ENCODE results near the gene PYGB.
"Not testable (repeated sequence)": the region's sequence is repeated elsewhere in the genome, so short reads cannot be mapped to it uniquely, and the experiment has no call there.

PYGB gene

DNA sequence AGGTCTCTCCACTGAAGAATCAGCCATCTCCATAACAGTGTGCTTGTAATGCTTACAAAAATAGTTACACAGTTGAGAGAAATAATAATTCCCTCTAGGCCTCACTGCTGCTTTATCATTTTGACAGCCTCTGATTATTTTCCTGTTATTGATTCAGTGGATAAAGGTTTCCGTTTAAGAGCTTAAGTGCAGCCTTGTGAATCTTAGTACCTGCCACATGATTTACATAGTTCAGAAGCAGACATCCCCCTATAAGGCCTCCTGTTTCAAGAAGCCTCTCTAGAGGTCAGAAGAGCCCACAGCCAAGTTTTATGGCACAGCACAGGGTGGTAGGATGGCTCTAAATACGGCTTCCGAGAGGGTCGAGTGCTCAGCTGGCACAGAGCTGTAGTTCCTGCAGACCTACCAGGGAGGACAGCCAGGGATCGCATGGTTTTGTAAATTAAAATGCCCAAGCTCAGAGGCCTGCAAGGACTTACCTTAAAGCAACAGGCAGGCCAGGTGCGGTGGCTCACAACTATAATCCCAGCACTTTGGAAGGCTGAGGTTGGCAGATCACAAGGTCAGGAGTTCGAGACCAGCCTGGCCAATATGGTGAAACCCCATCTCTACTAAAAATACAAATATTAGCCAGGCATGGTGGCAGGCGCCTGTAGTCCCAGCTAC is 17.6 kb upstream of the PYGB start:
- DNase-seq, result no peak

DNA sequence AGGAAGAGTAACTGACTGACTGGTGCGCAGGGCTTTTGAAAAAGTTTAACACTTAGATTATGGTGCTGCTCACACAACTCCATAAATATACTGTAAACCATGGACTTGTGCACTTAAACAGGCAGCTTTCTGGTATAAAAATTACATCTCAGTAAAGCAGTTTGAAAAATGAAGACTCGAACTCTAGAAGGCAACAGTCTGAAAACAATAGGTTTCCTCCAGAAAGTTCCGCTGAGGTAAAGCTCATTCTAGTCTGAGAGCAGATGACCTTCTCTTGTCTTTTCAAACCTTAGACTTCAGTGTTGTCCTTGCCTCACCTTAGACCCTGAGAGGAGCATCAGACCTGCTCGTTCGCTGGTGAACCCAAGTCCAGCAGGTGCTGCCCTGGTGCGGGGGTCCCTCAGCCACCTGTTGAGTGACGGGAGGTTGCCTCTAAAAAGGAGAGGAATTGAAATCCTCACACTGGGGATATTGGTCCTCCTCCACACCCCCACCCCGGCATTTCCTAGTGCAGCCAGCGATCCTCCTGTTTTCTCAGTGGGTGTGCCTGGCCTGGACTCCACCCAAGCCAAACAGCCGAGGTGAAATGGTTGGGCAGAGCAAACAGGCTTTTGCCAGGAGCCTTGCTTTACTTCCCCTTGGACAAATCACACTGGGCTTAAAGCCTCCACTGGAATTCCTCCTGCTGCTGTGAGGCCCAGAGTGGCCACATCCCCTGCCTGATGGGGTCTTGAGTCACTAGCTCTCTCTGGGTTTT is 14.7 kb upstream of the PYGB start:
- no peak for DNase-seq

DNA sequence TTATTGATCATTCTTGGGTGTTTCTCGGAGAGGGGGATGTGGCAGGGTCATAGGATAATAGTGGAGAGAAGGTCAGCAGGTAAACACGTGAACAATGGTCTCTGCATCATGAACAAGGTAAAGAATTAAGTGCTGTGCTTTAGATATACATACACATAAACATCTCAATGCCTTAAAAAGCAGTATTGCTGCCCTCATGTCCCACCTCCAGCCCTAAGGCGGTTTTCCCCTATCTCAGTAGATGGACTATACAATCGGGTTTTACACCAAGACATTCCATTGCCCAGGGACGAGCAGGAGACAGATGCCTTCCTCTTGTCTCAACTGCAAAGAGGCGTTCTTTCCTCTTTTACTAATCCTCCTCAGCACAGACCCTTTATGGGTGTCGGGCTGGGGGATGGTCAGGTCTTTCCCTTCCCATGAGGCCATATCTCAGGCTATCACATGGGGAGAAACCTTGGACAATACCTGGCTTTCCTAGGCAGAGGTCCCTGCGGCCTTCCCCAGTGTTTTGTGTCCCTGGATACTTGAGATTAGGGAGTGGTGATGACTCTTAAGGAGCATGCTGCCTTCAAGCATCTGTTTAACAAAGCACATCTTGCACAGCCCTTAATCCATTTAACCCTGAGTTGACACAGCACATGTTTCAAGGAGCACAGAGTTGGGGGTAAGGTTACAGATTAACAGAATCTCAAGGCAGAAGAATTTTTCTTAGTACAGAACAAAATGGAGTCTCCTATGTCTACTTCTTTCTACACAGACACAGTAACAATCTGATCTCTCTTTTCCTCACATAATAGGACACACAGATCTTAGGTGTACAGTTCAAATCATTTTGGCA is 13.7 kb upstream of the PYGB start:
- not testable (repeated sequence) for DNase-seq

DNA sequence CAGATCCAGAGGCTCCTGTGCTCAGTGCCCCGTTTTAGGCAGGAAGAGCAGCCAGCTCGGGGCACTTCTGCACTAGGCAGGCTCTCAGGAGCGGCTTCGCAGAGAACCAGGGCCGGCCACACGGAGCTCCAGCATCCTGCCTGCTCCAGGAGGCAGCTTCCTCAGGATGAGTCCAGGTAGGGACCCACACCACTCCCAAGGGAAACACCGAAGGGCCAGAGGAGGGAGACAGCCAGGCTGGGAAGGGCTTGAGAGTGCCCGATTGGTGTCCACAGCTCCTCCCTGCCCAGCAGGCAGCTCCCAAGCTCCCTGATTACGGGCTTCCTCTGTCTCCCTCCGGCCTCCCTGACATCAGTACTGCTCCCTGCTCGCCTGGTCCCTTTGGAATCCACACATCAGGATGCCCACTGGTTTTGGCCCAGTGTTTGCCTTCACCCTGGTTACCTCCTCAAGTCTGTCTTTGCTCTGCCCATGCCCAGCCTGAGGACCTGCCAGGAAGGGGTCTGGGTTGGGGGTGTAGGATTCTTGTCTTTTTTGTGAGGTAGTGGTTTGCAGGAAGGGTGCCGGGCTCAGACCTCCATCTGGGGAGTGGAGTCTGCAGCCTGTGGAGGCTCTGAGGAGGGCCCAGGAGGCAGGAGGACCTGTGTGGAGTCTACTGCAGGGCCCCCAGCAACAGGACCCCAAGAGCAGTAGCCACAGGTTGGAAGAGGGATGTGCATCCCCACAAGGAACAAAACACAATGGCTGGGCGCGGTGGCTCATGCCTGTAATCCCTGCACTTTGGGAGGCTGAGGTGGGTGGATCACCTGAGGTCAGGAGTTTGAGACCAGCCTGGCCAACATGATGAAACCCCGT is 11.2 kb upstream of the PYGB start:
- DNase-seq, result no peak

DNA sequence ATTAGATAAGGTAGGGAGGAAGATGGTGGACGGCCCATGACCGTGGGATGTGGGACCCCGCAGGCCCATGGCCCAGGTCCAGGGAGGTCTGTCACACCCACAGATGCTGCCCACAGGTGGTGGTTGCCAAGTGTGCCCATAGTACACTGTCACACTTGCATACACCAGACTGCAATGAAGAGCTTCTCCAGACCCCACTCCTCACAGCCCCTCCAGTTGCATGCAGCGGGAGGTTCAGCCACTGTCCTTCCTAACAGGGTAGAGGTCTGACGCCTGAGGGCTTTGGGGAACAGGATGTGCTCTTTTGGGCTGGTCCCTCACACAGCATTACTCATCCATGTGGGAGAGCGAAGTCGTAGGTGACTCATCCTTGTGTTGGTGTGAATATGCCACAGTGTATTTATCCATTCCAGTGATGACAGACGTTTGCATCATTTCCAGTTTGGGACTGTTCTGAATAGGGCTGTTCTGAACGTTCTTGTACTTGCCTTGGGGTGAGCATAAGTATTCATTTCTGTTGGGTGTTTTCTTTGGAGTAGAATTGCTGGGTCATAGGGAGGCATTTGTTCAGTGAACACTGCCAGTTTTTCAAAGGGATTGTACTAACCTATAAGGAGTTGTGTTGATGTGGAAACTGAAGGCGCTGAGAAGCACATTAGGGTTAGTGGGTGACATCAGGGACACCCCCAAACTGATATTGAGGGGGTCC is 10.1 kb upstream of the PYGB start:
- DNase-seq, result no peak

DNA sequence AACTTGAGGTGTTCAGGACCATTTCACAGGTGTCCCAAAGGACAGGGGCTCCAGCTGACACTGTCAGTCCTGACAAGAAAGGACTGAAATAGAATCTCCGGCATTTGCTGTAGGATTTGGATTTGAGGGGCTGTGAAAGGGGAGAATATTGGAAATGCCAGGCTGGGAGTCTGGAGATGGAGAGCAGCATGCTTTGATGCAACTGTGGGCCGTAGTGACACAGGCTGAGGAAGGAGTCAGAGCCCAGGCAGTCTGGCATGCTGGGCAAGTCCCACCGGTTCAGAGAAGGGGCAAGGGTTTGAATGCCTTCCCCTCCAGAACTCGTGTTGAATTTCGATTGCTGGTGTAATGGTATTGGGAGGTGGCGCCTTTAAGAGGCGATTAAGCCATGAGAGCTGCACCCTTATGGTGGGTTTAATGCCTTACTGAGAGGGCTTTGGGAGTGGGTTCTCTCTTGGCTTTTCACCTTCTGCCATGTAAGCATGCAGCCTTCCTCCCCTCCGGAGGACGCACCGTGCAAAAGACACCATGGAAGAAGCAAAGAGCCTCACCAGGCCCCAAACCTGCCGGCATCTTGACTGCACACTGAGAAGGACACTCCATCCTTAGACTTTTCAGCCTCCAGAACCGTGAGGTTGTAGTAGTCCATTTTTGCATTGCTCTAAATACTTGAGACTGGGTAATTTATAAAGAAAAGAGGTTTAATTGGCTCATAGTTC is 9.4 kb upstream of the PYGB start:
- DNase-seq, result no peak

DNA sequence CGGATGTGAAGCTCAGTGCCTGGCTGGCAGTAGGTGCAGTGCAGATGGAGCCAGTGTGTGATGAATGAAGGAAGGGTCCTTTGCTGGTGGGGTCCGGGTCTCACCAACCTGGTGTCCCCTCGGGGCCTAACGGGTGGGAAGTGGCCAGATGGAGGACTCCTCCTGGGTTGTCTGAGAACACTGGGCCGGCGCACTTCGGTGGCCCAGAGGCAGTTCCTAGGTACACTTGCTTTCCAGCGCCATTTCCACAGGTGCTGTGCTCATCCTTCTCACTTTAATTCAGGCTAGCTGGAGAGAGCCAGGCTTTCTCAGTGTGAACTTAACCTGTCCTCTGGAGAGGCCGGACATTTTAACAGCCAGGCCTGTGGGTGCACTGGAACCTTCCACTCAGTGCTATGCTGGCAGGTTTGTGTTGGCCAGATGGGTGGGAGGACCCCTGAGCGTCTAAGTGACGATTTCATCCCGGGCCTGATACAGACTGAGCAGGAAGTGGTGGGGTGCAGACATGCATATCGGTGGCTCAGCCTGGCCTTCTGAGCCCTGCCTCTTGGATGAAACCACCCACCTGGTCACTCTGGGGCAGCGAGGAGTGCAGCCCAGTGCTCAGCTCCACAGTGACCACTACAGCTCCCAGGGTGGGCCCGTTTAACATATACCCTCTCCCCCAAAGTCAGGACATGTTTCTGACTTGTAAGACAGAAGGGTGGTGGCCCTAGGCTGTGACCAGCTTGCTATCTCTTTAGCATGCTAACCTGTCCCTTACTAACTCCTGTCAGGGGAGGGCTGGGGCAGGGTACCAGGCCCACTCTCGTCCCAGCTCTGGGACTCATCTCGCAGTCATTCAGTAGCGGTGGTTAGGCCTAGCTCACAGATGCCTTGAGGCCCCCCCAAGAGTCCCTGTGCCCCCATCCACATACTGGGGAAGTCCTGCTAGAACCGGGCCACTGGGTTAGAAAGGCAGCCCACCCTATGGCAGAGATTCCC is 8.2 kb upstream of the PYGB start:
- DNase-seq, result no peak

DNA sequence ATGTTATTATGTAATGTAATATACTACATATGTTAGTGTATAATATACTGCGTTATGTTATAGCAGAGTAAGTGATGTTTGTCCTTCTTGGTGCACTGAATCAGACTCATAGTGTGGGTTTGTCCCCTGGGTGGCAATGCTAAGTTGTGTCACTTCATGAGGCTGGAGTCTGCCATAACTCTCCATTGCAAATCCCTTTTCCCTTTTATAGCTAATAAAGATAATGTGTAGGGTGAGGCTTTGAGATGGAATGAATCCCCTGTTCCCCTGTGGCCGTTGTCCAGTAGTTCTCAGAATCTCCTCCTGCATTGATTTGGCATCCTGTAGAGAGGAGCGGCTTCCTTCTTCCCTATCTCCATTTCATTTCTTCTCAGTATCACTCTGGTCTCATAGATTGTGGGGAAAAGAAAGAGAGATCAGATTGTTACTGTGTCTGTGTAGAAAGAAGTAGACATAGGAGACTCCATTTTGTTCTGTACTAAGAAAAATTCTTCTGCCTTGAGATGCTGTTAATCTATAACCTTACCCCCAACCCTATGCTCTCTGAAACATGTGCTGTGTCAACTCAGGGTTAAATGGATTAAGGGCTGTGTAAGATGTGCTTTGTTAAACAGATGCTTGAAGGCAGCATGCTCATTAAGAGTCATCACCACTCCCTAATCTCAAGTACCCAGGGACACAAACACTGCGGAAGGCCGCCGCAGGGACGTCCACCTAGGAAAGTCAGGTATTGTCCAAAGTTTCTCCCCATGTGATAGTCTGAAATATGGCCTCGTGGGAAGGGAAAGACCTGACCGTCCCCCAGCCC is 6.8 kb upstream of the PYGB start:
- not testable (repeated sequence) for DNase-seq

DNA sequence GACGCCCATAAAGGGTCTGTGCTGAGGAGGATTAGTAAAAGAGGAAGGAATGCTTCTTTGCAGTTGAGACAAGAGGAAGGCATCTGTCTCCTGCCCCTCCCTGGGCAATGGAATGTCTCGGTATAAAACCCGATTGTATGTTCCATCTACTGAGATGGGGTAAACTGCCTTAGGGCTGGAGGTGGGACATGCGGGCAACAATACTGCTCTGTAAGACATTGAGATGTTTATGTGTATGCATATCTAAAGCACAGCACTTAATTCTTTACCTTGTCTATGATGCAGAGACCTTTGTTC is 6.3 kb upstream of the PYGB start:
- not testable (repeated sequence) for DNase-seq

DNA sequence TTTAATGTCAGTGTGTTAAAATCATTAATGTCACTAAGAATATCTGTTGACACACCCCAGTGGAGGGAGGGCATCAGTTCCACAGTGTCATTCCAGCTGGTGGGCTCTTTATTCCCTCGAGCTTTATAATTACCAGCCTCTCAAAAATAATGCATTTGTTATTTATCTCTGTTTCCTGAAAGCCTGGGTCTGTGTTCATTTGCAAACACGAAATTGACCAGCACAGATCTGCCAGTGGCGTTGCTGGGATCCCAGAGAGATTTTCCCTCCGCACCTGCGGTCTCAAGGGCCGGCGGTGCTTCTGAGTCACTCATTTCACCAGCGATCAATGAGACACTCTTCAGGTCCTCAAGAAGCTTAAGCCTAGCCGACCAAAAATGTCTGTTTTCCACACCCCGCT is 5.7 kb upstream of the PYGB start:
- DNase-seq, result no peak

DNA sequence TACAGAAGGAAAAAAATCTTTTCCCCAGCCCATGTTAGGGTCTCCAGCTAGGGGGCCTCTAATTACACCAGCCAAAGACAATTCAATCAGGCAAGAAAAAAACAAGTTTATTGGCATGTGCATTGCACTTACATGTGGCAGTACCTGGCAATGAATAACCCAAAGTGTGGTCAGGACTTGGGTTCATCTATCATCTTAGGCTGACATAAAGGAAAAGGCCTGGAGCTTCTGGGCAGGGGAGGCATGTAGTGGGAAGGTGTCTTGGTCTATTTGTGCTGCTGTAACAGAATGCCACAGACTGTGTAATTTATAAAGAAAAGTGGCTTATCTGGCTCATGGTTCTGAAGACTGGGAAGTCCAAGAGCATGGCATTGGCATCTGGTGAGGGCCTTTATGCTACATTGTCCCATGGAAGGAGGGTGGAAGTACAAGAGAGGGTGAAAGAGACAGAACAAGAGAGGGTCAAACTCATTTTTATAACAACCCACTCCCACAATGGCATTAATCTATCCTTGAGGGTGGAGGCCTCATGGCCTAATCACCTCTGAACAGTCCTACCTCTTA is 4.4 kb upstream of the PYGB start:
- DNase-seq, result no peak

DNA sequence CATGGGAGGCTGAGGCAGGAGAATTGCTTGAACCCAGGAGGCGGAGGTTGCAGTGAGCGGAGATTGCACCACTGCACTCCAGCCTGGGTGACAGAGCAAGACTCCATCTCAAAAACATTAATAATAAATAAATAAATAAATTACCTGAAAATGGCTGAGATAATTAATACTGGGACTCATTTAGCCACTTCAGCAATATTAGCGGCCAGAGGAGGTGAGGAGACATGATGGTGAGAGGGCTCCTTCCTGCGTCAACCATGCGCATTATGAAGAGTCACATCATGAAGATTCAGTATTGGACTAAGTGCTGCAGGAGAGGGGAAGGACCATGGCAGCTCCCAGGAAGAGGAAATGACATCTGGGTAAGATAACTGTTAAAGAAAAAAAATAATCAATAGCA is 2.9 kb upstream of the PYGB start:
- no peak for DNase-seq

DNA sequence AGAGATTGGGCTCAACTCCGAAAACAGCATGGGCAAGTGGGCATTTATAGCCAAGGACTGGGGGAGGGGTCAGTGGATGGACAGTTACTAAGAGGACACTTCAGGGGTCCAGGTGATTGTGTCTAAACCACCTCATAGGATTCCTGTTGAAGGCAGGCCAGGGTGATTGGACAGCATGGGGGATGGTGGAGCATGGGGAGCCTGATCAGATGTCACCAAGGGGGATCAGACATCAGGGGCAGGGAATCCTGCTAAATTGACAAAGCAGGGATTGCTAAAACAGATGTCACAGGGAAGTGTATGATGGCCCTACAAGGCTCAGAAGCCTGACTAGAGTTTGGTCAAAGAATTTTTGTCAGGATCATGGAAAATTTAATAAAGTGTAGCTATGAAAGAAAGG is 2.4 kb upstream of the PYGB start:
- no peak for DNase-seq

DNA sequence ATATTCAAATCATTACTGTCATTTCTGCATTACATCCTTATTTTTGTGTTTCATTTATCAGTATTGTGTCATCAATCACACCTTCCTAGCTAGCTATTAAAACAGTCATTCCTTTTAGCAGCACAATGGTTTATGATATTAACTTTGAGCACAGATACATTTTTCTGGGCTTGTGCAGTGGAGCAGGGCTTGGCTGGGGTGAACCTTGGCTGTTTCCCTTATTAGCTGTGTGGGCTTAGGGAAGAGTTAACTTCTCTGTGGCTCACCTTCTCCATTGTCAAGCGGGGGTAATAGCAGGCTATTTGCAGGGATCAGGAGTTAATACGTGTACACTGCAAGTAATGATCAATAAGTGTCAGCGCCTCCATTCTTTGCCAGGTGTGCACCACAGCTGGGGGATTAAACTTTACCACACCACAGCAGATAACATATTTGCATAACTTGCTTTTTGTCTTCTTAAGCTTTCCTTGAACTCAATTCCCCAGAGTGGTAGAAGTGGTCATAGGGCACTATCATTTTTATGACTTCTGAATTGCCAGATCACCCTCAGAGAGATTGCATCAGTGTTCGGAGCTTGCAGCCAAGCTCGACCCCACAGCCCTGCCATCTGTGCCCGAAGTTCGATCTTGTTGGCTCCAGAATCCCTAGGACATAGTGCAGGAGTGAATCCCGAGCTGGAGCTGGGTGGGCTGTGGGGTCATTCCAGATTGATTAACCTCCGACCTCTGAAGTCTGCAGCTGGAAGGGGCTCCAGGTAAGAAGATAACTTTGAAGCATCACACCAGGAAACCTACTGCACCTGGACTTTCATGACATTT is 1.5 kb upstream of the PYGB start:
- no peak for DNase-seq

DNA sequence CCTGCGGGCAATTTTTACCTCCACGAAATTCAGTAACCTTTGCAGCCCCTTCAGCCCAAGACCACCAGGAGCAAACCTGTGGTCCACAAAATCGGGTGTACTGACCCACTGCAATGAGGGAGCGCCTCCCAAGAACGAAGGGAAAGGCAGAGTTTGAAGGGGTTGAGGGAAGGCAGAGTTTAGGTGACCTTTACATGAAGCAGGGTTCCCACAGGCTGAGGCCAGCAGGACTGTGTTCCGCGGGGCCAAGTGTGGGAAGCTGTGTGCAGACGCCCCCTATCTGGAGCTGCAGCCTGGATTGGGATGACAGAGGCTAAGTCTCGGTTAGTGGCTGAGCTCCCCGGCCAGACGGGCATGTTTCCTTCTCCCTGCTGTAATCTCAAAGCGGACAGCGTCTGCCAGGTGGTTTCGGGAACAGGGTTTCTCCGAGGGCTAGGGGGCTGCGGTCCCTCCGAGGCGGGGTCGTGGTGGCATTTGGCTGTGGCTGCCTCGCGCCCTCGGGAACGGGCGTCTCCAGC is 826 bp upstream of the PYGB start:
- DNase-seq, result peak in 2 of 6 experiments; percentile 12 to 45

DNA sequence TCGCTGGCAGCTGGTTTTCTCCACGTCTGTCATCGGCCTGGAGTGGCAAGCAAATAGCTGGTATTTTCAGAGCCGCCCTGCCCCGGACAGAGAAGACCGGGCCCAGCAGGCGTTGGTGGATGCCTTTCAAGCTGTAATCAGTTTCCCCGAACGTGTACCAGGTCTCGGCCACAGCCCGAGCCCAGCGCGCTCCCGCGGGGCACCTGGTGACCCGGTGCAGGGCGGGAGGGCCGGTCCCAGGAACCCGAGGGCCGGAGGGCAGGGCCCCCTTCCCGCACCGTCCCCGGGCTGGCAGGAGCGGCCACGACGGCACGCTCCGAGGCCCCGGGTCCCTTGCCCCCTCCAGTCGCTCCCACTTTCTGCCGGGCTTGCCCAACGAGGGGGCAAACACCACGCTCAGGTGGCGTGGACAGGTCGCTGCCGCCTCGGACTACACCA is 348 bp upstream of the PYGB start:
- DNase-seq, result no peak

DNA sequence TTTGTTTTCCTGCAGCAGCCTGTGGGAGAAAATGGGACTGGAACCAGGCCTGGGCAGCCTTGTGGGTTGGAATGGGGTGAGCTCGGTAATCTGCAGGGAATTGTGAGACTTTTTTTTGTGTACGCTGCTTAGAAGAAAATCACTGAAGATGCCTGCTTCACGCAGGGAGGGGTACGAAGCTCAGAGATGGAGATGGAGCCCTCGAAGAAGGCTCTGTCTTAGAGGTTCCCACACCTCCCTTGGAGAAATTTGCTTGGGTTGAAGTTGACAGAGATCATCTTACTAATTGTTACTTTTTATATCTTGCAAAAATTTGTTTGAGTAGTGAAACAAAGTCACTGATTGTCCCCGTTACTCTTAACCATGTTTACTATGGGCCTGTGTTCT is 894 bp downstream of the PYGB start:
- peak in 1 of 6 experiments; percentile 30 for DNase-seq
